SKM-1 (cell line): Measurements from ENCODE around the gene OR11H12.
"Not testable (repeated sequence)": the region's sequence is repeated elsewhere in the genome, so short reads cannot be mapped to it uniquely, and the experiment has no call there.

Experiments
- DNase-seq: peaks from one replicate; lab custom pipeline; 2025; ENCODE audit not compliant: unreplicated experiment; lab: John Stamatoyannopoulos, UW

Gene OR11H12

GRCh38 chr14:18600817-18601216 lies at the start of gene OR11H12:
Gene OR11H12 (plus strand): TSS chr14:18601117. CDS start chr14:18601117, 0 bp downstream.
- DNase-seq, result not testable (repeated sequence)

GRCh38 chr14:18582908-18583307 lies 18.0 kb upstream of the OR11H12 start:
- DNase-seq, result not testable (repeated sequence)

- not testable (repeated sequence) for DNase-seq
These were observed 25.8 kb downstream of the OR11H12 start for GRCh38 chr14:18626610-18627213.

- DNase-seq, result not testable (repeated sequence)
These were observed 35.1 kb downstream of the OR11H12 start for GRCh38 chr14:18636066-18636465.

GRCh38 chr14:18638032-18638431 lies 37.1 kb downstream of the OR11H12 start:
- DNase-seq, result not testable (repeated sequence)

GRCh38 chr14:18638785-18639184 lies 37.9 kb downstream of the OR11H12 start:
- not testable (repeated sequence) for DNase-seq

- DNase-seq, result not testable (repeated sequence)
These were observed 45.3 kb downstream of the OR11H12 start for GRCh38 chr14:18646075-18646730.
